ES-I3 (cell line): ENCODE results near the gene STAC.

Source experiments
- H3K36me3 ChIP-seq: 2 replicates; pipeline ENCODE4 v1.6.1; 2013; ENCODE audit warnings: mild to moderate bottlenecking, low read length, control low read depth, moderate library complexity; ENCODE audit not compliant: insufficient read depth
- H3K4me1 ChIP-seq: 2 replicates; pipeline ENCODE4 v1.6.1; 2013; ENCODE audit warnings: mild to moderate bottlenecking, control low read depth, low read length; ENCODE audit not compliant: insufficient read depth
- H3K9ac ChIP-seq: 2 replicates; pipeline ENCODE4 v1.6.1; 2013; ENCODE audit warnings: low read depth, mild to moderate bottlenecking, low read length, moderate library complexity
- H3K9me3 ChIP-seq: 2 replicates; pipeline ENCODE4 v1.6.1; 2013; ENCODE audit warnings: mild to moderate bottlenecking, low read length, moderate library complexity; ENCODE audit not compliant: control insufficient read depth, insufficient read depth

STAC gene, protein sequence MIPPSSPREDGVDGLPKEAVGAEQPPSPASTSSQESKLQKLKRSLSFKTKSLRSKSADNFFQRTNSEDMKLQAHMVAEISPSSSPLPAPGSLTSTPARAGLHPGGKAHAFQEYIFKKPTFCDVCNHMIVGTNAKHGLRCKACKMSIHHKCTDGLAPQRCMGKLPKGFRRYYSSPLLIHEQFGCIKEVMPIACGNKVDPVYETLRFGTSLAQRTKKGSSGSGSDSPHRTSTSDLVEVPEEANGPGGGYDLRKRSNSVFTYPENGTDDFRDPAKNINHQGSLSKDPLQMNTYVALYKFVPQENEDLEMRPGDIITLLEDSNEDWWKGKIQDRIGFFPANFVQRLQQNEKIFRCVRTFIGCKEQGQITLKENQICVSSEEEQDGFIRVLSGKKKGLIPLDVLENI

DNA sequence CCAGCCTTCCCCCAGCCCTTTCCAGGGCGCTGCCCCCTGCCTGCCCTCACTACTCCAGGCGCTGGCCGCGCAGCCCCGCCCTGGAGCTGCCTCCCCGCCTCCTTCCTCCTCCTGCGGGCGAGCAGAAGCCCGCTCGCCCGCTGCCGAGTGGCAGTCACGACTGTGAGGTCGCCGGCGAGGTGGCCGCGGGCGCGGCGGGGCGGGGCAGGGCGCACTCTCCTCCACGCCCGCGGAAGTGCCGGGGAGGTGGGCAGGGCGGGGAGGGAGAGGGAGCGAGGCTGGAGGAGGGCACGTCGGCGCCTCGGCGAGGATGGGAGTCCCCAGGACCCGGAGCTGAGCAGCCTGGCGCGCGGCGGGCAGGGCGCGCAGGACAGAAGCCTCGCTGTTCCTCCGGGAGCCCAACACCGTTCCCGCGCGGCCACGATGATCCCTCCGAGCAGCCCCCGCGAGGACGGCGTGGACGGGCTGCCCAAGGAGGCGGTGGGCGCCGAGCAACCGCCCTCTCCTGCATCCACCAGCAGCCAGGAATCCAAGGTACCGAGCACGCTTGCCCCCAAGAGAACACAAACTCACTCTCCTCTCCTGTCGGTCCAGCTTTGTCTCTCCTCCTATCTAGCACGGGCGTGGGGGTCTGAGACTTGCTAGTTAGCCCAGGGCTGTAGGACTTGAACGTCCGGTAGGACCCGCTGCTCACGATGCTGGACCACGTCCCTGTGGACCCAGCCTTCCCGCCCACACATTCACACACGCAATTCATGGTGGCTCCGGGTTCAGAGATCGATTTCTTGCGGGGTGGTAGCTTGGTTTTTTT lies at the start of gene STAC:
Gene STAC, plus strand, starts transcription at position 284 of the 811 bp plus-strand sequence. Its CDS starts 140 bp downstream, at position 424.
- H3K9ac ChIP-seq, result peak within 1 kb of the TSS; percentile 80
- no peaks in the 10 kb centered on the region for H3K36me3 ChIP-seq
- H3K9me3 ChIP-seq, result no peaks in the 10 kb centered on the region
- no peaks in the 10 kb centered on the region for H3K4me1 ChIP-seq

DNA sequence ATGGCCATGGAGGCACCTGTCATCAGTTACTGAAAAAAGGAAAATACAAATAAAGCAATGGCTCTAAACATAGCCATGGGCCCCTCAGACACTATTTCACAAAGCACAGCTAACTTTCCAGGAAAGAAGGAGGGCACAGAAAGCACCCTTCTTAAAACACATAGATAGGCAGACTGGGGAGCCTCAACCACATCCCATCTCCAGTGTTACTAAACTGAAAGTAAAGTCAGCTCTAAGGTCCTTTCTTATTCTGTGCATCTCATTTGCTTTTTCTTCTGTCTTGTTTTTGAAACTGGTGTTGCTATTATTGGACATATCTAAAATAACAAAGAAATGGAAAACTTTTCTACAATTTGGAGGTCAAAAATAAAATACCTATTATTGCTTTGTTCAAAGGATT lies 48.2 kb upstream of the STAC start:
- Histone ChIP-seq H3K36me3 (no peaks in the 10 kb centered on the region), H3K9ac (no peak overlapping the region), H3K4me1 (no peaks in the 10 kb centered on the region), H3K9me3 (no peaks in the 10 kb centered on the region)

DNA sequence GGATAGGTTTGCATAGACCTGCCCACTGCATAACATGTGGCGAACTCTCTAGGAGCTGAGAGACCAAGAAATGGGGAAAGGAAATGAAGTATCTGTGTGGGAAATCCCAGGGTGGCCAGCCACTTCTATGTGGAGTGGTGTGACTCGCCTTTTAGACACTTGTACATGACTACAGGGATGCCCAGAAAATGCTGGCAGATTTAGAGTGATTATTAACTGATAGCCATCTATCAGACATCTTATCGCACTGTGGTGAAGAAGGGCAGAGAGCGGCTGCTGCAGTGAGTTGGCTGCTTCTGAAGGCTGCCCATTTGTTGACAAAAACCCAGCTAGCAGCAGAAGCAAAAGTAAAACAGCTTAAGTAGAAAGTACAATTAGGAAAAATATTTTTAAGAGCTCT lies 18.1 kb upstream of the STAC start:
- Histone ChIP-seq H3K9ac (no peak overlapping the region), H3K9me3 (peaks cover 3% of the 10 kb centered on the region; the same call in 1 of the 2 replicates), H3K36me3 (no peaks in the 10 kb centered on the region), H3K4me1 (peaks cover 27% of the 10 kb centered on the region)

DNA sequence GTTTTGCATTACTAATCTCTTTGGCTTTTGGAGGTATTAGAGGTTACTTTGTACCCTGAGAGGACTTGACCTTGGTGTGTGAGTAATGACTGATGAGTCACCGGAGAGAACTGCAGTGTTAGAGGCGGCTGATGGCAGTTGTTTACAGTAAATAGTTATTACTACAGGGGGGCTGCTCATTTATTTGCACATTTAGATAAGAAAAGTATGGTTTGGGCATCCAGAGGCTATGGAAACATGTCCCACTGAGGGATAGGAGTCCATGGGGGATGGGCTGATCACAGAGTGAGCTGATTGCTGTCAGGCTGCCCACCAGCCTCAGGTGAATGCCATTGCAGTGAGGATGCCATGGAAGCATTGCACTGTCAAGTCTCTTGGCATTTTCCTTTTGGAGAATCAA lies 17.3 kb upstream of the STAC start:
- no peaks in the 10 kb centered on the region for H3K36me3 ChIP-seq
- H3K4me1 ChIP-seq, result peaks cover 27% of the 10 kb centered on the region
- H3K9me3 ChIP-seq, result peaks cover 3% of the 10 kb centered on the region; the same call in 1 of the 2 replicates
- H3K9ac ChIP-seq, result no peak overlapping the region; the same call in 1 of the 2 replicates

DNA sequence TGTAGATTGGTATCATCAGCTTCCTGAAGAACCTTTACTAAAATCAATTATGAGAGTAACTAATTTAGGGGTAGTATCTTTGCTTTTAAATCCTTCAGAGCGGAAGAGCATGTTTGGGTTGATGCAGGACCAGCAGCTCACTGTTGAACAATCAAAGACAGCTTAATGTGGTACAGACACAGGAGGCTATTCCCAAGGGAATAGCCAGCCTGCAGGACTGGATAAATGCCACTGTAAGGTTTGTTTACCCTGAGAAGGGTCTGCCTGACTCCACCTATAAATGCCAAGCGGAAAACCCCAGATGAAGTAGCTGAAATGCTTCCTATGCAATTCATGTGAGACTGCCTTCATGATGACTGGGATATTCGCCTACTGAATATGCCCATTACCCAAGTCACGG lies 16.0 kb upstream of the STAC start:
- Histone ChIP-seq H3K36me3 (no peaks in the 10 kb centered on the region), H3K4me1 (peaks cover 27% of the 10 kb centered on the region), H3K9me3 (no peaks in the 10 kb centered on the region), H3K9ac (no peak overlapping the region)

DNA sequence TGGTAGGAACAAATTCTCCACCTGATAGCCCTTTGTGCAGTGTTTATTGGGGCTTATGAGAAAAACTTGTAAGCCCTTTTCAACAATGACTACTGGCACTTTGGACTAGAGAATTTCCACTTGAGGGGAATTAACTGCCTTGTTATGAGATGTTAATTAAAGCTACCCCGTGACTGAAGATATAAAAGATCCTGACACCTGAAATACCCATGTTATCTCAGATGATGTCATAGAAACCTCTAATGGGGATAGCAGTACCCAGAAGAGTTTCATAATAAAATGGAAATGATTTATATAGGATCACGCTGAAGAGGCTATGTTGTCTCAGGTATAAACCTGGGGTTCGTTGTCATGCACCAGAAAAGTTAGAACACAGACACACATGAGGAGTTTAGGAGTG lies 14.5 kb upstream of the STAC start:
- no peaks in the 10 kb centered on the region for H3K9me3 ChIP-seq
- no peak overlapping the region for H3K9ac ChIP-seq
- H3K4me1 ChIP-seq, result peaks cover 27% of the 10 kb centered on the region
- H3K36me3 ChIP-seq, result no peaks in the 10 kb centered on the region

DNA sequence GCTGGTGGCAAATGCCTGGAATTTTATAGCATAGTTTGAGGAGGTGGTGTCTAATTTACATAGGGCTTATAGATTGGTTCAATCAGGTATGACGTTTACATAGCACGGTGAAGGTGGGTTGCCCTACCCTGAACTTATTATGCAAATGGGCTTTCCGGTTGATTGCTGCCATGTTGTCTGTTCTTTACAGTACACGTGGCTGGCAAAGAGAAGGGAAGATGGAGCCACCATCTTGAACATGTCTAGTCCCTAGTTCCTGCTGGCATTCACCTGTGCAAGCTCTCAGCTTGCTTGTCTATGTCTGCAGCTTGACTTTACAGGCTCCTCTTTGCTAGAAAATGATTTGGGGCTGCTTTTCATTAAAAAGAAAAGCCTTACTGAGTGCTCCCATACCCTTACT lies 14.0 kb upstream of the STAC start:
- Histone ChIP-seq H3K36me3 (no peaks in the 10 kb centered on the region), H3K9ac (no peak overlapping the region), H3K9me3 (no peaks in the 10 kb centered on the region), H3K4me1 (peaks cover 27% of the 10 kb centered on the region)

DNA sequence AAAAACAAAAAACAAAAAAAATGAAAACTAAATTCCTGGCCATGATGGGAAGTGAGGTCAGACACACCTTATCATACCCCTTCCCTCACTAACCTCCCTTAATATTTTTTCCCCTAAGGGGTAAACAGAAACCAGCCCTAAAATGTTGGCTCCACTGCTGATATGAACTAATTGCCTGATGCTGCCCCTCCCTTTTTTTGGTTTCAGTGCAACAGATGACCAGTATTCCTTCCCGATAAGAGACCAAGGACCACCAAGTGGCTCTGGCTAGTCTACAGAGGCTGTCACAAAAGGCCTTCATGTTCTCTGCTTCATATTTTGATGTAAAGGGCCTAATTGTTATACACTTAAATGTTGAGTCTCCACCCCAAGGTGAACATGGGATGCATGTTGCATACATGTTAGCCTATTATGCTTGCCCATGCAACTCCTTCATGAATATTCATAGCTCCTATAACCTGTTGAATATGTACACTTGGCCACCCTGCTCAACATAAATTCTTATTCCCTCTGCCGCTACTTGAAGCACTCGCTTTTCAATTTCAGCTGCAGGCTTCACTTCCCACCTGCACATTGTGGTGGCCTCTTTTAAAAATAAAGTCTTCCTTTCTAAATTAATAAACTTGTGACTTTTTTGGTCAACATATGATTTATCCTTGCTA lies 12.3 kb upstream of the STAC start:
- Histone ChIP-seq H3K36me3 (no peaks in the 10 kb centered on the region), H3K9me3 (no peaks in the 10 kb centered on the region), H3K4me1 (peaks cover 22% of the 10 kb centered on the region; the same call in 1 of the 2 replicates), H3K9ac (no peak overlapping the region)

DNA sequence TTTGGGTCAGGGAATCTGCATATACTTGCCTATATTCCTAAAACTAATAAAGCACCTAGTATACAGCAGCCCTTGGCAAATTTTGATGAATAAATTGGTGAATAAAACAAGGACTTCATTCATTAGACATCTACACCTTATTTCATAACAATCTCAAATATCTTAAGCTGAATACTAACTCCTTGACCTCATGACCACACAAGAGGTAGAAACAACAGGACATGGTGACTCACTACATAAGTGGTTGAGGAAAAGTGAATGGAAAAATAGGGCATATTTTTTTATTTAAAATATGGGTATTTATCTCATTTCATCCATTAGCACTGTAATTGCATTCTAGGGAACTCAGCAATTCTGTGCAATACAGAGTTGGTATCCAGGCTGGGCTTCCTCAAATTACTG lies 7.8 kb upstream of the STAC start:
- no peak overlapping the region for H3K9ac ChIP-seq
- no peaks in the 10 kb centered on the region for H3K36me3 ChIP-seq
- H3K4me1 ChIP-seq, result 0 out of 2 replicates have a peak, but pooled peaks cover 9% of the 10 kb centered on the region
- no peaks in the 10 kb centered on the region for H3K9me3 ChIP-seq

DNA sequence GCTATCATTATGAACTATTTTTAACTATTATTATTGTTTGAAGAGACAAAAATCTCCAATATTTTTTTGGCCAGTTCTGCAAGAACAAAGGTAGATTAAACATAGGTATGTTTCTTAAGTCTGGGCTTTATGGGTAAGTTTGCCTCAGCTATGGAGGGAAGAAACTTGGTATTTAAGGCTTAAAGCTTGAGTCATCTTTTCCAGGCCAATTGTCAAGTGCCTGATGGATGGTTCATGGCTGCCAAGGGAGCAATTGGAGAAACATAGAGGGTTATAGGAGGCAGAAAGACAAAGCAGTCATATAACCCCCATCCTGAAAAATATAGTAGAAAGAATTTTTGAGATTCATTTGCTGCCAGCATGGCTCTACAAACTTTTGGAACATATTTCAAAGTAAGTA lies 7.2 kb upstream of the STAC start:
- Histone ChIP-seq H3K4me1 (0 out of 2 replicates have a peak, but pooled peaks cover 9% of the 10 kb centered on the region), H3K9me3 (no peaks in the 10 kb centered on the region), H3K9ac (no peak overlapping the region), H3K36me3 (no peaks in the 10 kb centered on the region)

DNA sequence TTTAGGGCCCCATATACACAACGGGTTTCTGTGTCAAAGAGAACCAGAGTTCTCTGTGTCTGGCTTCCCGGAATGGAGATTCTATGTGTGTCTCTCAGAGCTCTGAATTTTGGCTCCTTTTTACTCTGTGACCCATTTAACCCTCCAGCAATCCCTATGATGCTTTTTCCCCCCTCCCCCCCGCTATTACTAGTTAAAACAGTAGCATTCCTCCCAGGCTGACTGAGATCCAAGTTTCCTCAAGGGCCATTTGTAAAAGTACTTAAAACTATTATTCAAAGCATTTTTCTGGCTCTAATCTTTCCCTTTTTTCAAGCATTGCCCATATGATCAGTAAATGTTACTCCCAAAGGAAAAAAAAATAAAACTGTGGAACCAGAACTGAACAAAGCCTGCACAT lies 6.6 kb upstream of the STAC start:
- H3K9ac ChIP-seq, result no peak overlapping the region
- no peaks in the 10 kb centered on the region for H3K9me3 ChIP-seq
- no peaks in the 10 kb centered on the region for H3K36me3 ChIP-seq
- 0 out of 2 replicates have a peak, but pooled peaks cover 9% of the 10 kb centered on the region for H3K4me1 ChIP-seq

DNA sequence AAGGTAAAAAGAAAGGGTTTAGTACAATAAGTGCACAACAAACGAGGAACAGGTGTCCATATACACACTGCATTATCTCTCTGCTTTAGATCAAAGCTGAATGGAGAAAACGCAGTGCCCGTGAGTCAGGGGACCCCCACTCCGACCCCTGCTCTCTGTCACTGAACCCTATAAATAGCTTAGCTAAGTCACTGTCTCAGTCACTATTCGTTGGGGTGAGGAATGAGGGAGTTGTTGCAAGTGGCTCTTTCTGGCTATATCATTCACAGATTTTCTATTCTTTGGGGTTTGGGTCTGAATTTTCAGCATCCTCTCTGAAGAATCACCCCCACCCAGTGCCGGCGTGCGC lies 458 bp upstream of the STAC start:
- H3K9ac ChIP-seq, result peak overlapping the region; percentile 80; the same call in 1 of the 2 replicates
- no peaks in the 10 kb centered on the region for H3K4me1 ChIP-seq
- no peaks in the 10 kb centered on the region for H3K36me3 ChIP-seq
- H3K9me3 ChIP-seq, result no peaks in the 10 kb centered on the region

DNA sequence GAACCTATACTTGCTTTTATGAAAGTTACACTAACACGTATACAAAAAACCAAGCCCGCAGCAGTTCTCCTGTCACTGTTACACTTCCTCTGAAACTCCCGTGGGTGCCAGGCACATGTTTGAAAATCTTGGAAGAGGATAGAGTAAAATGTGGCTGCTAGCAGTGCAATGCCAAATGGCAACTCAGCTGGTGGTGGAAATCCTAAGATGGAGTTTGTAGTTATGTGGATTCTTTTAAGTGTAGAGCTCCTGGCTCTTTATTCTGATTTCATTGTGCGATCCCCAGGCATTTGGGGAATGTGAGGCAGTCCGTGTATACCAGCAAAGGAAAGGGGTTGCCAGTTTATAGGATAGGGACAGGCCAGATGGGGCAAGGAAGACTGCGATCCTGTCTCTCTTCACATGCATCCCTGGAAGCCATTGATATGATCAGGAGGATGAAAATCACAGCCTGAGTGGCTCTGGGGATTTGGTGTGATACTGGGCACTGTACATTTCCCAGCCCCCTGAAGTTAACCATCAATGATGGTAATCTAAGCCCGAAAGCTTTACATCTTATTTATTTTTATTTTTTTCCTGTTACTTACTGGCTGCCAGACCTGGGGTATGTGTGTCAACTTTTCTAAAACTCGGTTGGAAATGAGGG lies 1.1 kb downstream of the STAC start:
- Histone ChIP-seq H3K9me3 (no peaks in the 10 kb centered on the region), H3K9ac (peak overlapping the region; percentile 80), H3K36me3 (no peaks in the 10 kb centered on the region), H3K4me1 (no peaks in the 10 kb centered on the region)

DNA sequence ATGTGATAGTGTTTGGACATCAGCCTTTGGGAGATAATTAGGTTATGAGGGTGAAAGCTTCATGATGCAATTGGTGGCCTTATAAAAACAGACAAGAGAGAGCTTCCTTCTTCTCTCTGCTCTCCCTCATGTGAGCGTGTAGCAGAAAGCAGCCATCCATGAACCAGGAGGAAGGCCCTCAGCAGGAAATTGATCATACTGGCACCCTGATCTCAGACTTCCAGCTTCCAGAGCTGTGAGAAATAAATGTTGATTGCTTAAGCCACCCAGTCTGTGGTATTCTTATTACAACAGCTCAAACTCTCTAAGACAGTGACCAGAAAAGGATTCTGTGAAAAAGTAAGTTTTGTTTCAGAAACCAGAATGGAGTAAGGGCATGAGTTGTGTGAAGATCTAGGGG lies 13.3 kb downstream of the STAC start:
- H3K36me3 ChIP-seq, result peaks cover 2% of the 10 kb centered on the region; the same call in 1 of the 2 replicates
- H3K9ac ChIP-seq, result no peak overlapping the region
- no peaks in the 10 kb centered on the region for H3K4me1 ChIP-seq
- H3K9me3 ChIP-seq, result no peaks in the 10 kb centered on the region
